Measurements from ENCODE around the gene CALD1. TPM values are rescaled to one million over a fixed set of nuclear protein-coding genes. Genes with fewer than 3 reads are reported as not detected.

Gene CALD1
- polyA plus RNA-seq, 2 of the 4 experiments (the other 2 are of a cell fraction): 136 to 150 TPM

GRCh38 chr7:134798155-134798554 is 18.7 kb downstream of the CALD1 start:
- ChIA-PET CTCF (no interaction called here), POLR2A (no interaction called here)
- Histone ChIP-seq H3K4me3 (no peak overlapping the region), H3K9me3 (no peaks in the 10 kb centered on the region), H3K4me2 (no peak overlapping the region), H3K4me1 (no peaks in the 10 kb centered on the region), H3K27ac (no peak overlapping the region)
- FAIRE-seq (no peak), DNase-seq (ENCODE audit: low read depth in 1 of 2, low spot score in 1 of 2) (no peak), ATAC-seq (no peak)
- no peak for TF ChIP-seq HOXB13 (CRISPR knock-in tag; IDR thresholded peaks at IDR 0.05; ENCODE audit: low read depth)
- no peak for TF ChIP-seq RNF2 (IDR thresholded peaks at IDR 0.05; ENCODE audit: borderline replicate concordance, low read depth)
- TF ChIP-seq CHD4 (IDR thresholded peaks at IDR 0.05; ENCODE audit: borderline replicate concordance): no peak
- TF ChIP-seq FOXS1 (CRISPR knock-in tag; IDR thresholded peaks at IDR 0.05): no peak
- TF ChIP-seq RARB (CRISPR knock-in tag; IDR thresholded peaks at IDR 0.05): no peak
- TF ChIP-seq BCL3 (IDR thresholded peaks at IDR 0.05): no peak
- no peak for TF ChIP-seq FOSB (CRISPR knock-in tag; IDR thresholded peaks at IDR 0.05)
- TF ChIP-seq ZFP36 (IDR thresholded peaks at IDR 0.05; ENCODE audit: borderline replicate concordance, partially characterized antibody): no peak
- no peak for TF ChIP-seq RCOR1 (IDR thresholded peaks at IDR 0.05; ENCODE audit: low read depth, low read length)
- no peak for TF ChIP-seq NR3C1 (IDR thresholded peaks at IDR 0.05)
- TF ChIP-seq SMC3 (IDR thresholded peaks at IDR 0.05): no peak
- TF ChIP-seq ELK1 (IDR thresholded peaks at IDR 0.05; ENCODE audit: low read depth, low read length): no peak
- TF ChIP-seq CBX8 (IDR thresholded peaks at IDR 0.05): no peak
- TF ChIP-seq JUN (IDR thresholded peaks at IDR 0.05): no peak
- no peak for TF ChIP-seq HEYL (CRISPR knock-in tag; IDR thresholded peaks at IDR 0.05)
- TF ChIP-seq RFX5 (IDR thresholded peaks at IDR 0.05): no peak
- no peak for TF ChIP-seq EHF (CRISPR knock-in tag; IDR thresholded peaks at IDR 0.05)
- TF ChIP-seq PHF8 (IDR thresholded peaks at IDR 0.05; ENCODE audit: borderline replicate concordance, low read depth): no peak
- 78% methylated on average over 1 of the region's 1 CpG for WGBS (ENCODE audit: missing lambda C conversion rate)

- TF ChIP-seq HES2 (IDR thresholded peaks at IDR 0.05) (no peak), EHMT2 (IDR thresholded peaks at IDR 0.05; ENCODE audit: low read depth) (no peak), RFX5 (IDR thresholded peaks at IDR 0.05) (no peak), HMGXB4 (CRISPR knock-in tag; IDR thresholded peaks at IDR 0.05; ENCODE audit: borderline replicate concordance) (no peak), ZC3H11A (IDR thresholded peaks at IDR 0.05) (no peak), MAX (IDR thresholded peaks at IDR 0.05) (no peak), KDM1A (IDR thresholded peaks at IDR 0.05; ENCODE audit: low read depth) (no peak), CBX2 (IDR thresholded peaks at IDR 0.05; ENCODE audit: borderline replicate concordance, low read depth) (no peak), MAFK (IDR thresholded peaks at IDR 0.05; ENCODE audit: partially characterized antibody) (no peak), ZNF302 (CRISPR knock-in tag; IDR thresholded peaks at IDR 0.05) (no peak), USF2 (IDR thresholded peaks at IDR 0.05) (no peak), FOSL2 (IDR thresholded peaks at IDR 0.05) (no peak), FOSL2 (CRISPR knock-in tag; IDR thresholded peaks at IDR 0.05) (no peak), HOXA7 (CRISPR knock-in tag; IDR thresholded peaks at IDR 0.05) (no peak), POLR2AphosphoS2 (conservative IDR thresholded peaks at IDR 0.05; ENCODE audit: low read length) (no peak), BHLHE40 (IDR thresholded peaks at IDR 0.05; ENCODE audit: low read depth, low read length) (no peak)
- H3K4me1 ChIP-seq: no peaks in the 10 kb centered on the region
- ATAC-seq (no peak), DNase-seq (ENCODE audit: low read depth in 1 of 2, low spot score in 1 of 2) (no peak), FAIRE-seq (no peak)
- 81% methylated on average over 5 of the region's 5 CpGs for WGBS (ENCODE audit: missing lambda C conversion rate)
- no peak overlapping the region for H3K4me2 ChIP-seq
- no peak overlapping the region for H3K4me3 ChIP-seq
- no peaks in the 10 kb centered on the region for H3K9me3 ChIP-seq
- no peak overlapping the region for H3K27ac ChIP-seq
- POLR2A ChIA-PET: no interaction called here
- CTCF ChIA-PET: interaction anchor here (1.3 kb wide), 1 partner anchor 11 kb away, joined by 3 read pairs; no protein-coding TSS in a partner anchor
These were observed 19.9 kb downstream of the CALD1 start for GRCh38 chr7:134799377-134799776.

All from A549 (cell line).